Heart right ventricle (tissue), 16 donors: ENCODE data around the gene ENTREP3. TPM values are rescaled to one million over a fixed set of nuclear protein-coding genes. Genes with fewer than 3 reads are reported as not detected.

ENCODE experiments used
- ATAC-seq, 8 donors: fragments of 200-7000 bp; cut with Tn5 transposase; one replicate each; pipeline ENCODE4 v1.9.1; 2020; ENCODE audit warnings: mild to moderate bottlenecking in 8 of 8, moderate library complexity in 8 of 8, moderate number of reproducible peaks in 1 of 8
- DNase-seq, 2 donors: peaks; one replicate each; pipeline ENCODE4 v3.0.0-alpha.2; 2020
- H3K27ac ChIP-seq, 10 donors: fragments of 200-600 bp; sonication (generic) in 2 of 10; one replicate each; pipeline versions ENCODE4 v1.5.0 to v1.8.0; 2020 to 2022; ENCODE audit warnings: mild to moderate bottlenecking in 3 of 10
- H3K27me3 ChIP-seq, 7 donors: fragments of 200-600 bp; one replicate each; pipeline ENCODE4 v1.8.0; 2021 to 2022; ENCODE audit warnings: mild to moderate bottlenecking in 2 of 7
- H3K36me3 ChIP-seq, 9 donors: fragments of 200-600 bp; sonication (generic) in 1 of 9; one replicate each; pipeline versions ENCODE4 v1.5.0 to v1.8.0; 2020 to 2022; ENCODE audit warnings: mild to moderate bottlenecking in 2 of 9
- H3K4me1 ChIP-seq, 9 donors: fragments of 200-600 bp; sonication (generic) in 1 of 9; one replicate each; pipeline versions ENCODE4 v1.5.0 to v1.8.0; 2020 to 2022; ENCODE audit warnings: mild to moderate bottlenecking in 4 of 9
- H3K4me3 ChIP-seq, 10 donors: fragments of 200-600 bp; sonication (generic) in 2 of 10; one replicate each; pipeline versions ENCODE4 v1.5.0 to v1.8.0; 2020 to 2022; ENCODE audit warnings: mild to moderate bottlenecking in 7 of 10, moderate library complexity in 2 of 10
- H3K9me3 ChIP-seq, 11 donors: fragments of 200-600 bp in 10 of 11; sonication (generic) in 2 of 11; one replicate each; pipeline versions ENCODE4 v1.5.0 to v1.8.0; 2013 to 2022; ENCODE audit warnings: mild to moderate bottlenecking in 2 of 11, control low read depth in 1 of 11, moderate library complexity in 1 of 11
- WGBS, 2 donors: extraction: QIAGEN DNeasy Blood & Tissue Kit; methylation state at CpG; one replicate each; pipeline ENCODE4 v1.1.7; 2013; ENCODE audit warnings: inconsistent platforms in 1 of 2; 5-methylcytosine and 5-hydroxymethylcytosine counted together
- intact Hi-C, 10 donors: fragments of 100-400 bp; cut with DNase I; formaldehyde crosslinking; loops; one replicate each; pipeline versions ENCODE4 v1.11.1 to v1.14.2; 2022
- polyA plus RNA-seq, 2 donors: library from polyadenylated mRNA; stranded (reverse); fragments of 200-250 nt; gene quantifications; one replicate each; pipeline ENCODE4 v1.2.3, GENCODE V29; 2013
- total RNA-seq, 10 donors: library from RNA; stranded (reverse); fragmentation: NEBNext Ultra II Directional in 3 of 10; extraction: Animal tissue kit (Norgen Biotek cat#: 25700) in 3 of 10; gene quantifications; one replicate each; pipeline versions ENCODE4 v1.2.1 to v1.2.4, GENCODE V29; 2021 to 2023
- TF ChIP-seq, protein P1 (sequence below), 9 donors: fragments of 200-600 bp; sonication (generic) in 2 of 9; IDR thresholded peaks; one replicate each; pipeline versions ENCODE4 v1.5.0 to v1.8.0; 2021 to 2022; ENCODE audit warnings: antibody characterized with exemption in 9 of 9, mild to moderate bottlenecking in 5 of 9, moderate library complexity in 1 of 9
- donor health status: Arrhythmogenic right ventricular cardiomyopathy.
- donor health status: ischemic (EF 13 %, LVEDD 7.1; RV severe dilation, severe dysfunction).
- donor health status: healthy with polysubstance abuse.
- donor health status: DM: no; HTN: yes; CAD: no.
- donor health status: DM: no; HTN: no; CAD: no.
- donor health status: ischemic (EF 25% LVEDD 6.9; RV normal size, moderate dysfunction).
- donor health status: ischemic (EF 25% LVEDD 5.7; RV mildly dilated, moderate dysfunction).
- donor health status: healthy.
- donor health status: DM: yes; HTN: yes; CAD: no.
- donor health status: Ischemic cardiomyopathy.
- donor health status: ischemic (EF 35%, LVEDD 5.7; RV mildly dilated, moderate dysfunction).
- donor health status: nonischemic (EF 11% LVEDD 7.7; RV severe dilation, severe dysfunction).
- donor health status: DM: yes; HTN: yes; CAD: no.
- donor health status: PGD.
- donor health status: ischemic (EF 29% LVEDD 5.4; RV normal size, mild dysfunction).
- donor health status: nonischemic (EF 23%, LVEDD 6.1; RV moderate dilation, normal function).

Gene ENTREP3
- total and polyA plus RNA-seq, 12 donors, result 7.1 to 21.0 (median 11.3) TPM

DNA sequence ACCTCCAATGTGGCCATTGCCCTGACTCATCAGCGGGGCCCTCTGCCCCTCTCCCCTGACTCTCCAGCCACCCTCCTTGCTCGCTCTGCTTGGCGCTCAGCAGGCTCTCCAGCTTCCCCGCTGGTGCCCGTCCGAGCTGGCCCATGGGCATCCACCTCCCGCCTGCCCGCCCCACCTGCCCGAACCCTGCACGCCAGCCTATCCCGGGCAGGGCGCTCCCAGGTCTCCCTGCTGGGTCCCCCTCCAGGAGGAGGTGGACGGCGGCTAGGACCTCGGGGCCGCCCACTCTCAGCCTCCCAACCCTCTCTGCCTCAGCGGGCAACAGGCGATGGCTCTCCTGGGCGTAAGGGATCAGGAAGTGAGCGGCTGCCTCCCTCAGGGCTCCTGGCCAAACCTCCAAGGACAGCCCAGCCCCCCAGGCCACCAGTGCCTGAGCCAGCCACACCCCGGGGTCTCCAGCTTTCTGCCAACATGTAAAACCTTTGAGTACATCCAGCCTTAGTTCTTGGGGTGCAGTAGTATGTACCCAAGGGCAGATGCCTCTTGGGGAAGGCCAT, 32.8 kb upstream of the ENTREP3 start:
- DNase-seq (no peak), ATAC-seq (peak in 1 of 8 donors; percentile 19)
- H3K27ac ChIP-seq, result no peak overlapping the region
- H3K4me1 ChIP-seq, result no peaks in the 10 kb centered on the region
- intact Hi-C loops, result no loop called here
- no peaks in the 10 kb centered on the region for H3K36me3 ChIP-seq
- H3K27me3 ChIP-seq, result peaks cover 0 to 5% (median 0%) of the 10 kb centered on the region in 7 donors
- 89 to 92% methylated on average over 21 of the region's 21 CpGs for WGBS, 2 donors
- TF ChIP-seq, protein P1, sequence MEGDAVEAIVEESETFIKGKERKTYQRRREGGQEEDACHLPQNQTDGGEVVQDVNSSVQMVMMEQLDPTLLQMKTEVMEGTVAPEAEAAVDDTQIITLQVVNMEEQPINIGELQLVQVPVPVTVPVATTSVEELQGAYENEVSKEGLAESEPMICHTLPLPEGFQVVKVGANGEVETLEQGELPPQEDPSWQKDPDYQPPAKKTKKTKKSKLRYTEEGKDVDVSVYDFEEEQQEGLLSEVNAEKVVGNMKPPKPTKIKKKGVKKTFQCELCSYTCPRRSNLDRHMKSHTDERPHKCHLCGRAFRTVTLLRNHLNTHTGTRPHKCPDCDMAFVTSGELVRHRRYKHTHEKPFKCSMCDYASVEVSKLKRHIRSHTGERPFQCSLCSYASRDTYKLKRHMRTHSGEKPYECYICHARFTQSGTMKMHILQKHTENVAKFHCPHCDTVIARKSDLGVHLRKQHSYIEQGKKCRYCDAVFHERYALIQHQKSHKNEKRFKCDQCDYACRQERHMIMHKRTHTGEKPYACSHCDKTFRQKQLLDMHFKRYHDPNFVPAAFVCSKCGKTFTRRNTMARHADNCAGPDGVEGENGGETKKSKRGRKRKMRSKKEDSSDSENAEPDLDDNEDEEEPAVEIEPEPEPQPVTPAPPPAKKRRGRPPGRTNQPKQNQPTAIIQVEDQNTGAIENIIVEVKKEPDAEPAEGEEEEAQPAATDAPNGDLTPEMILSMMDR (IDR thresholded peaks at IDR 0.05), result no peak
- H3K4me3 ChIP-seq, result no peak overlapping the region
- no peaks in the 10 kb centered on the region for H3K9me3 ChIP-seq

DNA sequence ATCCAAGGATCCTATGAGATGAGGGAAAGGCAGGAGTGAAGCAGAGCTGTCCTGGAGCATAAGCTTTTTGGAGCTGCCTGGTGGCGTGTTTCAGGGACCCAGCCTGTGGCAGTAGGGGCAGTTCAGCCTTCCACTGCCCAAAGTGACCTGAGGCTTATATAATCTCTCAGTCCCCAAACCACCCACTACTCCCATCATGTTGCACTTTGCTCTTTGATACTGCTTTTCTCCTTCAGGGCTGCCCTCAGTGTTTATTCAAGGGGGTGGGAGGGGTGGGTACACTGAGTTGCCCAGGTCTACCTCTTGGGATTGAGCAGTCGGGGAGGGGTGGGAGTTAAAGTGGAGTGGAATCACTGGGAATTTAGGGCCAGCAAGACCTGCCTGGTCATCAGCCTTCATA, 31.3 kb upstream of the ENTREP3 start:
- Histone ChIP-seq H3K27me3 (peaks cover 0 to 2% (median 0%) of the 10 kb centered on the region in 7 donors), H3K4me3 (no peak overlapping the region), H3K27ac (no peak overlapping the region), H3K36me3 (no peaks in the 10 kb centered on the region), H3K9me3 (no peaks in the 10 kb centered on the region), H3K4me1 (no peaks in the 10 kb centered on the region)
- TF ChIP-seq, protein P1 (IDR thresholded peaks at IDR 0.05), result no peak
- ATAC-seq, result no peak
- no peak for DNase-seq
- intact Hi-C loops, result no loop called here
- 96 to 98% methylated on average over 2 of the region's 2 CpGs for WGBS, 2 donors

DNA sequence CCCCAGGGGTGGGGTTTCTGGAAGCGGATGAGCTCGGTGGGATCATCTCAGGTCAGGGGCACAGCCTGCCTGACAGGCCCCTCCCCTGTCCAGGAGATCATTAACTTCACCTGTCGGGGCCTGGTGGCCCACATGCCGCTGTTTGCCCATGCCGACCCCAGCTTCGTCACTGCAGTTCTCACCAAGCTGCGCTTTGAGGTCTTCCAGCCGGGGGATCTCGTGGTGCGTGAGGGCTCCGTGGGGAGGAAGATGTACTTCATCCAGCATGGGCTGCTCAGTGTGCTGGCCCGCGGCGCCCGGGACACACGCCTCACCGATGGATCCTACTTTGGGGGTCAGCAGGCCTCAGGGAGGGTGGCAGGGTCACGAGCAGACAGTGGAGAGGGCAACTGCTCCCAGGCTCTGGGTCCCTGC, 30.4 kb upstream of the ENTREP3 start:
- DNase-seq (no peak), ATAC-seq (no peak)
- H3K4me3 ChIP-seq, result no peak overlapping the region
- H3K27me3 ChIP-seq, result peaks cover 0 to 2% (median 0%) of the 10 kb centered on the region in 7 donors
- H3K36me3 ChIP-seq, result no peaks in the 10 kb centered on the region
- H3K4me1 ChIP-seq, result no peaks in the 10 kb centered on the region
- intact Hi-C loops, result no loop called here
- WGBS, 2 donors, result 92 to 93% methylated on average over 18 of the region's 18 CpGs
- H3K9me3 ChIP-seq, result no peaks in the 10 kb centered on the region
- no peak overlapping the region for H3K27ac ChIP-seq
- TF ChIP-seq, protein P1 (IDR thresholded peaks at IDR 0.05), result no peak

GRCh38 chr1:155285063-155285462, 29.8 kb upstream of the ENTREP3 start:
- 93 to 95% methylated on average over 14 of the region's 14 CpGs for WGBS, 2 donors
- DNase-seq (no peak), ATAC-seq (no peak)
- Histone ChIP-seq H3K27me3 (no peaks in the 10 kb centered on the region), H3K27ac (no peak overlapping the region), H3K9me3 (no peaks in the 10 kb centered on the region), H3K4me3 (no peak overlapping the region), H3K36me3 (no peaks in the 10 kb centered on the region), H3K4me1 (no peaks in the 10 kb centered on the region)
- intact Hi-C loops, result no loop called here
- TF ChIP-seq, protein P1 (IDR thresholded peaks at IDR 0.05), result no peak
